GM21390 (cell line): Measurements from ENCODE around the gene ETV1.

ENCODE experiments used
- ATAC-seq: cut with Tn5 transposase; IDR thresholded peaks from one replicate; pipeline ENCODE4 v1.9.1; 2021; ENCODE audit not compliant: unreplicated experiment

ETV1 gene

DNA sequence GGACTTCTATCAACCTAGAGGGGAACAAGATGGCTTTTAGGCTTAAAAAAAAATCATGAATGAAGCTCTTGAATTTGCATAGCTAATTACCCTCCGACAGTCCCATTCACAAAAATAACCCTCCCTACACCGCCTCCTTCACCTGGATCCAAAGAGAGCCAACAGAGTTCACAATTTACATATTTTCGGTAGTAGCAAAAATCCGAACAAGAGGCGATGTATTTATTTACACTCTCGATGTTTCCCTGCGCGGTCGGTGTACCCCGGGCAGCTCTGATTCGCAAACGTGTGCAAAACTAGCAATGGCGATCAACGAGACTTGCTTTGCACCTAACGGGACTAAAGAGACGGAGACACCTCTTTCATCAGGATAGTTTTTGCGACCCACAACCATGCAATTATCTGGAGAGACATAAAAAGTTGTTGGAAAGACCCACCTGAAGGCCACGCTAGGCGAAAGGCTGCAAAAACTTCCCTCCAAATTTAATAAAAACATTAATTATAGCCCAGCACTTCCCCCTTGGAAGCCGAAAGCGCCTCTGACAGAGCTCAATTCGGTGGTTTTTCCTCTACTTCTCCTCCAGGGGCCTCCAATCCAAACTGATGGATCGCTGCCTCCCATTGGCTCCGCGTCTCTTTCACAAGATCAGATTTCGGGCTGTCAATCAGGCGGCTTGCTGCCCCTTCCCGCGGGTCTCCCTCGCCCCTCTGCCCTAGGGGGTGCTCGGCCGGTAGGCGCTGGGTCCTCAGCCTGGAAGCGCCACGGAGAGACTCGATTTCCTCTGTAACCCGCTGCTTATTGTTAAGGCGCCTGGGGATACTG, at the start of gene ETV1:
Gene ETV1 (minus strand): TSS at position 541 of the 823 bp plus-strand sequence. CDS start 614 bp downstream, outside the sequence.
- no peak for ATAC-seq

GRCh38 chr7:14024406-14024805, 34.9 kb upstream of the ETV1 start:
- no peak for ATAC-seq

DNA sequence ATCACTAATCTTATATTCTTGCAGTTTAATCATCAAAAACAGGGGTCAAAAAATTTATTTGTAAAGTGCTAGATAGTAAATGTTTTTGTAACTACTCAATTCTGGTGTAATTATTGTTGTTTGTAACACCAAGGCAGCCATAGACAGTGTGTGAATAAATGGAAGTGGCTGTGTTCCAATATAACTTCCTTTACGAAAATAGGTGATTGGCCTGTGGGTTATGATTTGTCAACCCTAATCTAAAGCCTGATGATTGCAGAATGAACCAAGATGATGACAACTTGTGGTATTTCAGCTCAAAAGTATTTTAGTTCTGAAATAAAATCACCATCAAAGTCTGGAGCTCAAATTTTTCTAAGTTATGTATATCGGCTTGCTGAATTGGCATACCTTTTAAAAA, 34.4 kb upstream of the ETV1 start:
- ATAC-seq, result no peak

DNA sequence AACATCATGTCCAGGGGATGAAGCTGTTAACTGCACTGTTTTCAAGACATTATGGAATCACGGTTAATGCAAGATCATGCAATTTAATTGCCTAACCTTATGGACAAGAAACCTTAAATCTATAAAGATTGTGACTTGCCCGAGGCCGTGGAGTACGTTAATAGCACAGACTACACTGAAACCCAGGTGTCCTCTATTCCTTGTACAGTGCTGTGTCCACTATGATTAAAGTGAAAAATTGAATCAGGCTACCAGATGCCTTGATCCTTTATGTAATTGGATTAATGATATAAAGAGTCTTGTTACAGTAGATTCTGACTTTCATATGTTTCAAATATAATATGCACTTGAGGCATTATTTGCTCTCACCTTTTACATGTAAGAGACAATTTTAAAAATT, 33.9 kb upstream of the ETV1 start:
- ATAC-seq, result no peak

DNA sequence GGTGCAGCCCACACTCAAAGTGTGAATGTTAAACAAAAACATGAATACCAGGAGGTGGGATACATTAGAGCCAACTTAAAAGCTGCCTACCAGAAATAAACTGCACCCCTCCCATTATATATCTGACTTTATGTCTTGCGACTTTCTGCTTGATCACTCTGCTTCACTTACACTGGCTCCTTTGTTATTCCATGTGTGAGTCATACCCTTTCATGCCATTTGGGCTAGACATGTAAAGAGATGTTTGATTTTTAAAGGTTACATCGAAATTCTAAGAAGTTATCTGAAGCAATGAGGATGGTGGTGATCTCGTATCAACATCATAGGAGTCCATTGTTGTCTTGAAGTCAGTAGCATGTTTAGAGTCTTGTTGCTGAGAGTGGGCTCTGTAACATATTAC, 31.6 kb upstream of the ETV1 start:
- no peak for ATAC-seq

DNA sequence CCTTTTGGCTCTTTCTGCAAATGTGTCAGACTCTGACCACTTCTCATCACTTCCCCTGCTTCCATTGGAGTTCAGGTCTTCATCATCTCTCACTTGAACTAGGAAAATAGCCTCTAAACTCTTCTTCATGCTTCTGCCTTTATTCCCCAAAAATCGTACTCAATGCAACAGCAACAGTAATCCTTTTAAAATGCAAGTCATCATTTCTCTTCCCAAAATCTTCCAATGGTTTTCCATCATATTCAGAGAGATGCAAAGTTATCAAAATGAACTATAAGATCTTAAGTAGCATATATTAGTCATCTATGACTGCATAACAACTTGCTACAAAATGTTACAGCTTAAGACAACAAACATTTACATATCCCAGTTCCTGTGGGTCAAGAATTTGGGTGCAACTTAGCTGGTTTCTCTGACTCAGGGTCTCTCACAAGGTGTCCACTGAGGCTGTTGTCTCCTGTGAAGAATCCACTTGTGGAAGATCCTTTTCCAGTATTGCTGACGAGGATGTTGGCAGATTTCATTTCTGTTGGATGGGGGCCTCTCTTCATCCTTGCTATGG, 31.0 kb upstream of the ETV1 start:
- ATAC-seq, result no peak

- ATAC-seq, result no peak
Observed at GRCh38 chr7:14018751-14019150, 29.3 kb upstream of the ETV1 start.

DNA sequence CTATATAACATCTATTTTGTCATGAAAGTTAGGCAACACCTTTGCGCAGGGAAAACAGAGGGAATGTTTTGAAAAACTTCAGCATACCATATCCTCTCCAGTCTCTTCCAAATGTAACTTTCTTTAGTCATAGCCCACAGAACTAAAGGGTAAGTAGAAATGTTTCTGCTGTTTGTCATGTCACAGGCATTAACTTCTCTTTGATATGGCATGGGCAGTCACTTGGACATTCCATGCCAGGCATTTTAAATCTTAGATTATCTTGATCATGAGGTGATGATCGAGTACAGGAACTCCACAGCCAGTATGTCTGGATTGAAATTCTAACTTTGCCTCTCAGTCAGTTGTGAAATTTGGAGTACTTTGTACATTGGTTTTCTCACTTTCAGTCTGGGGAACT, 27.5 kb upstream of the ETV1 start:
- ATAC-seq, result no peak

DNA sequence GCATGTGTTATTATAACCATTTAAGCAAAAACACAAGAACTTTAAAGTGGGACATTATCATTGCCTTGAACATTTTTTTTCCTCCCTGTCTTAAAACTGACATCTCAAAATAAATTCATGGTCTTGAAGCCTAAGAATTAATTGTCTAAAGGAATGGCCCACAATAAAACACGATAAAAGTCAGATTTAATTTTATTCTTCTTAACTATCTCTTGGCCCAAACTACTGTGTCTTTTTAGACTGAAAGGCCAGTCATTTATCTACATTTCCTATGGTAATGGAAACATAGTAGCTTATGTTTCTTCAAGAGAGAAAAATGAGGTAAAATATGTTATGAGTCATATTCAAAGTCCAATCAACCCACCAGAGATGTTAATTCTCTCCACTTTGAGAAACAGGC, 24.4 kb upstream of the ETV1 start:
- ATAC-seq, result no peak

DNA sequence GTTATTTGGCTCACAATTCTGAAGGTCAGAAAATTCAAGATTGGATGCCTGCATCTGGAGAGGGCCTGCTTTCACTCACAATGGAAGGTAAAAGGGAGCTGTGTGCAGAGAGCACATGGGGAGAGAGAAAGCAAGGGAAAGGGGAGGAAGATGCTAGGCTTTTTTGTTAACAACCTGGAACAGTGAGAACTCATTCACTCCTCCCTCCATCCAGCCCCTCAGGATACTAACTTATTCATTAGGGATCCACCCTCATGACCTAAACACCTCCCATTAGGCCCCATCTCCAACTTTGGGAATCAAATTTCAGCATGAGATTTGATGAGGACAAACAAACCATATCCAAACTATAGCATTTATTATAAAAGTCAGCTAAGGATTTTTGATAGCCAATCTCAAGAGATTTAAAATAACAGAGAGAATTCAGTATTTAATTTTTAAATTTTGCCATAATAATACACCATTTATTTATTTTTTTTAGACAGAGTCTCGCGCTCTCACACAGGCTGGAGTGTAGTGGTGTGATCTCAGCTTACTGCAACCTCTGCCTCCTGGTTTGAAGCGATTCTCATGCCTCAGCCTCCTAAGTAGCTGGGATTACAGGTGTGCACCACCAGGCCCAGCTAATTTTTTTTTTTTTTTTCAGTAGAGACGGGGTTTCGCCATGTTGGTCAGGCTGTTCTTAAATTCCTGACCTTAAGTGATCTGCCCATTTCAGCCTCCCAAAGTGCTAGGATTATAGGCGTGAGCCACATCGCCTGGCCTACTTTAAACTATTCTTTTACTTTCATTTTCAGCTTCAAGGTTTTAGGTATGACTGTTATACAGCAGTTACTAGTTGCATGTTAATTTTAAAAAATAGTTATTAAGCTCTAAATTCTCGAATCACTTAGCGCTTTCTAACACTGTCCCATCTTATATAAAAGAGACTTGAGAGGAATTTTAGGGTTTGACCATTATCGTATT, 20.3 kb upstream of the ETV1 start:
- no peak for ATAC-seq

GRCh38 chr7:14001139-14001538, 11.7 kb upstream of the ETV1 start:
- ATAC-seq, result no peak

DNA sequence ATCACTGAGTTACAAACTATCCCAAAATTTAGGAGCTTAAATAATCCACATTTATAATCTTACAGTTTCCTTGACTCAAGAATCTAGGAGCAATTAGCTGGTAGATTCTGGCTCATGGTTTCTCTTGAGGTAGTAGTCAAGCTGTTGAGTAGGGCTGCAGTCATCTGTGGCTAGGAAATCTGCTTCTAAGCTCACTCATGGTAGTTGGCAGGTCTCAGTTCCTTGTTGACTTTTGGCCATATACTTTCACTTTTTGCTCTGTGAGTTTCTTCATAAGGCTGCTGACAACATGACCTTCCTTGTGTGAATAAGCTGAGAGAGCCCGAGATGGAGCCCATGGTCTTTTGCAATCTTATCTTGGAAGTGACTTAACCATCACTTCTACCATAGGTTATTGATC, 10.8 kb upstream of the ETV1 start:
- no peak for ATAC-seq

- ATAC-seq, result no peak
Observed at GRCh38 chr7:13998866-13999265, 9.4 kb upstream of the ETV1 start.

DNA sequence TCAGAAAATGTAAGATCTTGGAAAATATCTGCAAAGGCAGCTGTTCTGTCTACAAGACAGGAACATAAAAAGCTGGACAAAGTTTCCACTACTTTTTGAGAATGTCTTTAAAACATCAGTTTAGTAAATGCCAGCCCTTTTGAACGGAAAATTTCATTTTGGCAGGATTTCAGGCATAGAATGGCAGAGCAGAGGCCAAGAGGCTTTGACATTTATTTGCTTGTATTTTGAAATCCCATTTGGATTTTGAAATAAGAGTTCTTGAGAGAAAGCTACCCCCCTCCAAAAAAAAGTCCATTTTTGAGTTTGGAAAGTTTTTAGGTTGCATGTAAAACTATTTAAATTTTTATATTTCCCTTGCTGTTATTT, 3.1 kb upstream of the ETV1 start:
- ATAC-seq, result no peak

- no peak for ATAC-seq
Observed at GRCh38 chr7:13991791-13992595, 2.5 kb upstream of the ETV1 start.

GRCh38 chr7:13990984-13991790, 1.7 kb upstream of the ETV1 start:
- ATAC-seq, result peak; percentile 68

- ATAC-seq, result peak; percentile 52
Observed at GRCh38 chr7:13990319-13990983, 985 bp upstream of the ETV1 start.

- ATAC-seq, result no peak
Observed at GRCh38 chr7:13989949-13990305, 461 bp upstream of the ETV1 start.

DNA sequence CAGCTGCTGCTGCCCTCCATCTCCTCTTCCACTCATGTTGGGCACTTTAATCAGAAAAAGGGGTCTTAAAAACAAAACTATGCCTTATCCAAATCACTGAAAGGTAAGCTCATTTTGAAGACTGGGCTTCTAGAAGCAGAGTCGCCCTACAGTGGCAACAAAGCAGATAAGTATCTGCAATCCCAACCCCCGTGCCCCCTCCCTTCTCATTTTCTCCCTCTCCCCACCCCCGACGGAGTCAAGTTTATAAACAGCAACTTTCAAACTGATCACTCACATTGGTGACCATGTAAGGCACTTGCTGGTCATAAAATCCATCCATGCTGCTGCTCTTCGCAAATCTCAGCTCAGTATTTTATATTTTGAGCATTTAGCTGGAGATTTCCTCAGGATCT, 738 bp downstream of the ETV1 start:
- ATAC-seq, result no peak

DNA sequence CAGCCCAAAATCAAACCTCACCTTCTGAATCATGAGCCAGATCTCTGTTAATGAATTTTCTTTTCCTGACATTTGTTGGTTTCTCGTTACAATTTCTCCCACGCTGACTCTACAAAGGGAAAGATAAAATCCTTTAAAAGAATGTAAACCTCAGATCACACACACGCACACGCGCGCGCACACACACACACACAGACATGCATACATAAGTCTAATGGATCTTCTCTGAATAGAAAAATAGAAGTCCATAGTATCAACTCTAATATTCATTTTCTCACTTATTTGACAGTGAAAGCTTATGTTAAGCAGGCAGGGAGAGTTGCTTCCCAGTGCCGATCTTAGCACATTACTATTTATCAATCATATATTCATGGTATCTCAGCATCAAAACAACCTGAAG, 1.4 kb downstream of the ETV1 start:
- no peak for ATAC-seq
